GM10248 (cell line): ENCODE data around the gene TTYH1.

ENCODE experiments used
- CTCF ChIA-PET: fragments of 300-600 bp; sonication (Branson Sonifier 250); formaldehyde crosslinking; extraction: SDS; loops from one replicate; lab custom pipeline; 2021; ENCODE audit warnings: antibody characterized with exemption; lab: Yijun Ruan, JAX
- POLR2A ChIA-PET: fragments of 350-650 bp; sonication (Branson Sonifier 250); formaldehyde crosslinking; extraction: SDS; loops from one replicate; lab custom pipeline; 2020; ENCODE audit warnings: antibody characterized with exemption; lab: Yijun Ruan, JAX
- DNase-seq: peaks from one replicate; pipeline ENCODE4 v3.0.0; 2012; ENCODE audit errors: extremely low spot score
- CTCF ChIP-seq: IDR thresholded peaks from 2 replicates; pipeline ENCODE4 v1.5.1; 2012; ENCODE audit warnings: mild to moderate bottlenecking, low read depth; ENCODE audit errors: extremely low read depth, missing control alignments, control extremely low read depth

Gene TTYH1

GRCh38 chr19:54395685-54396084 is 19.6 kb upstream of the TTYH1 start:
- no peak for TF ChIP-seq CTCF
- CTCF ChIA-PET, result no interaction called here
- DNase-seq, result no peak
- POLR2A ChIA-PET, result no interaction called here

GRCh38 chr19:54399189-54399588 is 16.1 kb upstream of the TTYH1 start:
- no peak for DNase-seq
- ChIA-PET POLR2A (no interaction called here), CTCF (no interaction called here)
- TF ChIP-seq CTCF, result no peak

GRCh38 chr19:54400913-54401312 is 14.4 kb upstream of the TTYH1 start:
- CTCF ChIA-PET, result no interaction called here
- POLR2A ChIA-PET, result no interaction called here
- DNase-seq, result no peak
- TF ChIP-seq CTCF, result no peak

GRCh38 chr19:54403054-54403453 is 12.2 kb upstream of the TTYH1 start:
- POLR2A ChIA-PET, result interaction anchor here (0.6 kb wide), 1 partner anchor 200 kb away, joined by 3 read pairs; no protein-coding TSS in a partner anchor
- no peak for DNase-seq
- TF ChIP-seq CTCF, result no peak
- CTCF ChIA-PET, result interaction anchor here (1.7 kb wide), 2 partner anchors 12 to 52 kb away, joined by 3 to 12 read pairs; no protein-coding TSS in a partner anchor

- ChIA-PET CTCF (no interaction called here), POLR2A (no interaction called here)
Observed at GRCh38 chr19:54405628-54406027, 9.6 kb upstream of the TTYH1 start.

GRCh38 chr19:54407780-54408179 is 7.5 kb upstream of the TTYH1 start:
- no peak for TF ChIP-seq CTCF
- CTCF ChIA-PET, result interaction anchor here (1.0 to 3.5 kb wide), 3 partner anchors 17 to 83 kb away, joined by 3 to 15 read pairs (median 3); no protein-coding TSS in a partner anchor

More at GRCh38 chr19:54405628-54406027, 9.6 kb upstream of the TTYH1 start:
- DNase-seq, result no peak
- TF ChIP-seq CTCF, result no peak

More at GRCh38 chr19:54407780-54408179, 7.5 kb upstream of the TTYH1 start:
- POLR2A ChIA-PET, result no interaction called here
- no peak for DNase-seq
